Parathyroid adenoma (tissue), 2 donors: ENCODE measurements around the gene AMN.

Source experiments
- H2AFZ ChIP-seq: fragments of 300-600 bp; sonication (generic); one replicate; pipeline ENCODE4 v1.7.0; 2017; ENCODE audit warnings: antibody characterized with exemption, mild to moderate bottlenecking
- H3K27ac ChIP-seq: fragments of 300-600 bp; sonication (generic); one replicate; pipeline ENCODE4 v1.7.0; 2017
- H3K27me3 ChIP-seq: fragments of 300-600 bp; sonication (generic); one replicate; pipeline ENCODE4 v1.7.0; 2017; ENCODE audit warnings: low read length; ENCODE audit not compliant: control insufficient read depth, insufficient read depth
- H3K36me3 ChIP-seq: fragments of 300-600 bp; sonication (generic); one replicate; pipeline ENCODE4 v1.7.0; 2017; ENCODE audit warnings: low read length; ENCODE audit not compliant: control insufficient read depth, insufficient read depth
- H3K4me1 ChIP-seq: fragments of 300-600 bp; sonication (generic); one replicate; pipeline ENCODE4 v1.7.0; 2017; ENCODE audit warnings: control low read depth
- H3K4me2 ChIP-seq: fragments of 300-600 bp; sonication (generic); one replicate; pipeline ENCODE4 v1.7.0; 2017; ENCODE audit warnings: low read length
- H3K4me3 ChIP-seq: fragments of 300-600 bp; sonication (generic); one replicate; pipeline ENCODE4 v1.7.0; 2017; ENCODE audit warnings: low read depth, low read length
- H3K79me2 ChIP-seq: fragments of 300-600 bp; sonication (generic); one replicate; pipeline ENCODE4 v1.7.0; 2017; ENCODE audit warnings: control low read depth
- H3K9ac ChIP-seq: fragments of 300-600 bp; sonication (generic); one replicate; pipeline ENCODE4 v1.7.0; 2017; ENCODE audit warnings: mild to moderate bottlenecking
- H3K9me3 ChIP-seq: fragments of 300-600 bp; sonication (generic); one replicate; pipeline ENCODE4 v1.7.0; 2017; ENCODE audit warnings: low read length; ENCODE audit not compliant: control insufficient read depth
- CTCF ChIP-seq: fragments of 300-600 bp; sonication (generic); IDR thresholded peaks from one replicate; pipeline ENCODE4 v1.7.0; 2017; ENCODE audit warnings: antibody characterized with exemption, mild to moderate bottlenecking
- donor health status: primary hyperparathyroidism.

Gene AMN

GRCh38 chr14:102941419-102942011 lies 19.1 kb downstream of the AMN start:
- Histone ChIP-seq H3K4me2 (no peak overlapping the region), H3K27ac (no peak overlapping the region), H3K27me3 (no peaks in the 10 kb centered on the region), H3K79me2 (no peaks in the 10 kb centered on the region), H3K36me3 (no peaks in the 10 kb centered on the region), H3K9ac (no peak overlapping the region), H2AFZ (no peak overlapping the region), H3K9me3 (no peaks in the 10 kb centered on the region), H3K4me1 (no peaks in the 10 kb centered on the region), H3K4me3 (no peak overlapping the region)
- TF ChIP-seq CTCF, result no peak

GRCh38 chr14:102942069-102942468 lies 19.6 kb downstream of the AMN start:
- H3K4me3 ChIP-seq, result no peak overlapping the region
- no peaks in the 10 kb centered on the region for H3K4me1 ChIP-seq
- no peak overlapping the region for H2AFZ ChIP-seq
- no peak for TF ChIP-seq CTCF
- no peaks in the 10 kb centered on the region for H3K79me2 ChIP-seq
- H3K36me3 ChIP-seq, result no peaks in the 10 kb centered on the region
- H3K9me3 ChIP-seq, result no peaks in the 10 kb centered on the region
- no peaks in the 10 kb centered on the region for H3K27me3 ChIP-seq
- H3K4me2 ChIP-seq, result no peak overlapping the region
- no peak overlapping the region for H3K9ac ChIP-seq
- H3K27ac ChIP-seq, result no peak overlapping the region

DNA sequence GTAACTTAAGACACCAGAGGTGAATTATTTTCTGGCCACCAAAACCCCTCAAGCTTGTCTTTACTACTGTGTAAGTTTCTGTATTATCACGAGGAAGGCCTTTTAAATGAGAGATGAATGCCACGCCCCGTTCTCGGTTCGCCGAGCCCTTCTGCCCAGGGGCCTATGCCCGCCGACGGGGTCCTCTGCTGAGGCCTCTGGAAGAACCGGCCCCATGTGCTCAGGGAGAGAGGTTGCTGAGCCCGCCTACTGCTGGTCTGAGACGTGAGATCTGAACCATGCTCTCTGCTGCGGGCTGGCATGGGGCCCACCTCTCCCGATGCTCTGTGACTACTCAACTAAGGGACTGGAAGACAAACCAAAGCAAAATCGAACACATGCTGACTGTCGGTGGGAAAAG lies 21.0 kb downstream of the AMN start:
- H3K79me2 ChIP-seq, result no peaks in the 10 kb centered on the region
- no peak overlapping the region for H3K27ac ChIP-seq
- TF ChIP-seq CTCF, result no peak
- H3K9ac ChIP-seq, result no peak overlapping the region
- no peak overlapping the region for H3K4me2 ChIP-seq
- no peak overlapping the region for H2AFZ ChIP-seq
- no peaks in the 10 kb centered on the region for H3K9me3 ChIP-seq
- no peaks in the 10 kb centered on the region for H3K36me3 ChIP-seq
- H3K4me3 ChIP-seq, result no peak overlapping the region
- H3K4me1 ChIP-seq, result no peaks in the 10 kb centered on the region
- H3K27me3 ChIP-seq, result no peaks in the 10 kb centered on the region

GRCh38 chr14:102943979-102944378 lies 21.5 kb downstream of the AMN start:
- Histone ChIP-seq H3K27me3 (no peaks in the 10 kb centered on the region), H3K79me2 (no peaks in the 10 kb centered on the region), H3K9ac (no peak overlapping the region), H2AFZ (no peak overlapping the region), H3K27ac (no peak overlapping the region), H3K4me3 (no peak overlapping the region), H3K9me3 (no peaks in the 10 kb centered on the region), H3K4me1 (no peaks in the 10 kb centered on the region), H3K36me3 (no peaks in the 10 kb centered on the region), H3K4me2 (no peak overlapping the region)
- TF ChIP-seq CTCF, result no peak
